DND-41 (cell line): ENCODE measurements around the gene ANO1.

Source experiments
- ATAC-seq: fragments of 200-7000 bp; cut with Tn5 transposase; 3 replicates; pipeline ENCODE4 v1.9.1; 2021; ENCODE audit warnings: low read depth; ENCODE audit not compliant: insufficient read depth
- DNase-seq: peaks from one replicate; pipeline ENCODE4 v3.0.0-alpha.2; 2020
- H2AFZ ChIP-seq: 2 replicates; pipeline ENCODE4 v1.6.0; 2012; ENCODE audit warnings: low read depth, low read length
- H3K27ac ChIP-seq: 2 replicates; pipeline ENCODE4 v1.5.1; 2012; ENCODE audit warnings: low read length, inconsistent platforms
- H3K27me3 ChIP-seq: fragments of 200-600 bp; sonication (generic); 2 replicates; pipeline ENCODE4 v1.6.0; 2012; ENCODE audit warnings: low read length, mild to moderate bottlenecking, inconsistent platforms; ENCODE audit not compliant: insufficient read depth, poor library complexity
- H3K36me3 ChIP-seq: 2 replicates; pipeline ENCODE4 v1.5.1; 2012; ENCODE audit warnings: low read length, inconsistent platforms; ENCODE audit not compliant: insufficient read depth
- H3K4me1 ChIP-seq: 2 replicates; pipeline ENCODE4 v1.5.1; 2012; ENCODE audit warnings: mild to moderate bottlenecking, low read length; ENCODE audit not compliant: insufficient read depth
- H3K4me2 ChIP-seq: 2 replicates; pipeline ENCODE4 v1.6.0; 2012; ENCODE audit warnings: mild to moderate bottlenecking, moderate library complexity, low read length, inconsistent platforms; ENCODE audit not compliant: insufficient read depth
- H3K4me3 ChIP-seq, 2 experiments: fragments of 200-600 bp in 1 of 2; shearing (Covaris generic) in 1 of 2; 2 replicates each; pipeline ENCODE4 v1.5.1; 2012 to 2016; ENCODE audit warnings: inconsistent platforms in 2 of 2, low read length in 2 of 2, mild to moderate bottlenecking in 2 of 2, low read depth in 1 of 2, moderate library complexity in 1 of 2
- H3K79me2 ChIP-seq: 2 replicates; pipeline ENCODE4 v1.6.0; 2012; ENCODE audit warnings: low read length, inconsistent platforms; ENCODE audit not compliant: insufficient read depth
- H3K9ac ChIP-seq: 2 replicates; pipeline ENCODE4 v1.6.0; 2012; ENCODE audit warnings: low read depth, mild to moderate bottlenecking, inconsistent platforms, low read length, moderate library complexity
- H3K9me3 ChIP-seq: 2 replicates; pipeline ENCODE4 v1.5.1; 2012; ENCODE audit warnings: low read length, moderate library complexity, mild to moderate bottlenecking, inconsistent platforms; ENCODE audit not compliant: insufficient read depth, severe bottlenecking
- H4K20me1 ChIP-seq: 2 replicates; pipeline ENCODE4 v1.6.0; 2012; ENCODE audit warnings: low read length; ENCODE audit not compliant: insufficient read depth
- CTCF ChIP-seq: IDR thresholded peaks from 2 replicates; pipeline ENCODE4 v1.5.1; 2012; ENCODE audit warnings: borderline replicate concordance, low read length, moderate library complexity, mild to moderate bottlenecking; ENCODE audit not compliant: poor library complexity, severe bottlenecking; ENCODE audit errors: extremely low read depth
- EZH2 ChIP-seq: IDR thresholded peaks from 3 replicates; pipeline ENCODE4 v1.6.1; 2012; ENCODE audit warnings: borderline replicate concordance, low read depth, mild to moderate bottlenecking, moderate library complexity, low read length, inconsistent platforms; ENCODE audit not compliant: severe bottlenecking

The ANO1 gene

GRCh38 chr11:70176940-70177689 is 99.0 kb downstream of the ANO1 start:
- Histone ChIP-seq H3K27me3 (peaks cover 5% of the 10 kb centered on the region), H3K4me1 (no peaks in the 10 kb centered on the region), H3K4me2 (no peak overlapping the region), H3K27ac (no peak overlapping the region), H4K20me1 (peaks cover 4% of the 10 kb centered on the region; the same call in 1 of the 2 replicates), H3K79me2 (no peaks in the 10 kb centered on the region), H3K4me3 (no peak overlapping the region), H3K36me3 (no peaks in the 10 kb centered on the region), H3K9ac (no peak overlapping the region), H3K9me3 (no peaks in the 10 kb centered on the region), H2AFZ (no peak overlapping the region)
- ATAC-seq = peak; percentile 68; the same call in 2 of the 3 replicates
- peak; percentile 58 for DNase-seq
- TF ChIP-seq CTCF = peak; percentile 77
- no peak for TF ChIP-seq EZH2

GRCh38 chr11:70180906-70181305 is 102.8 kb downstream of the ANO1 start:
- Histone ChIP-seq H3K36me3 (no peaks in the 10 kb centered on the region), H3K4me3 (no peak overlapping the region), H3K27ac (no peak overlapping the region), H4K20me1 (peaks cover 4% of the 10 kb centered on the region; the same call in 1 of the 2 replicates), H2AFZ (no peak overlapping the region), H3K4me2 (no peak overlapping the region), H3K79me2 (no peaks in the 10 kb centered on the region), H3K4me1 (no peaks in the 10 kb centered on the region), H3K9me3 (no peaks in the 10 kb centered on the region), H3K9ac (no peak overlapping the region), H3K27me3 (peaks cover 4% of the 10 kb centered on the region)
- TF ChIP-seq EZH2 = no peak
- TF ChIP-seq CTCF = no peak
- DNase-seq = no peak
- ATAC-seq = no peak

GRCh38 chr11:70182266-70182665 is 104.1 kb downstream of the ANO1 start:
- TF ChIP-seq CTCF (no peak), EZH2 (no peak)
- no peak overlapping the region for H3K4me3 ChIP-seq
- no peak for ATAC-seq
- no peaks in the 10 kb centered on the region for H3K79me2 ChIP-seq
- no peaks in the 10 kb centered on the region for H3K9me3 ChIP-seq
- H3K4me1 ChIP-seq = no peaks in the 10 kb centered on the region
- no peak overlapping the region for H2AFZ ChIP-seq
- no peak overlapping the region for H3K4me2 ChIP-seq
- DNase-seq = no peak
- H3K36me3 ChIP-seq = no peaks in the 10 kb centered on the region
- H3K9ac ChIP-seq = no peak overlapping the region
- H3K27me3 ChIP-seq = peaks cover 4% of the 10 kb centered on the region
- H3K27ac ChIP-seq = no peak overlapping the region
- H4K20me1 ChIP-seq = peaks cover 4% of the 10 kb centered on the region; the same call in 1 of the 2 replicates

GRCh38 chr11:70183032-70183431 is 104.9 kb downstream of the ANO1 start:
- H3K27me3 ChIP-seq = peaks cover 4% of the 10 kb centered on the region
- H3K79me2 ChIP-seq = no peaks in the 10 kb centered on the region
- no peak overlapping the region for H3K9ac ChIP-seq
- no peak overlapping the region for H2AFZ ChIP-seq
- H3K27ac ChIP-seq = no peak overlapping the region
- H3K9me3 ChIP-seq = no peaks in the 10 kb centered on the region
- ATAC-seq (no peak), DNase-seq (no peak)
- no peaks in the 10 kb centered on the region for H3K36me3 ChIP-seq
- H3K4me3 ChIP-seq = no peak overlapping the region
- peaks cover 4% of the 10 kb centered on the region; the same call in 1 of the 2 replicates for H4K20me1 ChIP-seq
- H3K4me1 ChIP-seq = no peaks in the 10 kb centered on the region
- no peak overlapping the region for H3K4me2 ChIP-seq
- TF ChIP-seq EZH2 (no peak), CTCF (no peak)
